HL-60 (cell line): ENCODE measurements around the gene WDR5.

Experiments used
- DNase-seq, 2 experiments: peaks; one replicate each; pipeline ENCODE4 v3.0.0-alpha.2; 2010 to 2020; ENCODE audit warnings: low read depth in 1 of 2, low spot score in 1 of 2
- H3K27ac ChIP-seq: fragments of 250-450 bp; sonication (Bioruptor Pico); replicated peaks from 2 replicates; pipeline ENCODE4 v1.5.1; 2020; ENCODE audit warnings: mild to moderate bottlenecking, moderate library complexity
- H3K27me3 ChIP-seq: fragments of 250-450 bp; sonication (Bioruptor Pico); 2 replicates; pipeline ENCODE4 v1.5.1; 2021; ENCODE audit warnings: mild to moderate bottlenecking, moderate library complexity; ENCODE audit not compliant: insufficient read depth, poor library complexity, severe bottlenecking
- H3K4me3 ChIP-seq: replicated peaks from 2 replicates; pipeline ENCODE4 v1.5.1; 2011; ENCODE audit warnings: mild to moderate bottlenecking, control low read depth, low read length; ENCODE audit not compliant: insufficient read depth
- CTCF ChIP-seq: IDR thresholded peaks from one replicate; pipeline ENCODE4 v1.5.1; 2011; ENCODE audit warnings: low read length, control low read depth, inconsistent platforms; ENCODE audit not compliant: insufficient read depth
- GABPA ChIP-seq: IDR thresholded peaks from 2 replicates; pipeline ENCODE4 v1.6.1; 2012; ENCODE audit warnings: low read depth
- POLR2AphosphoS5 ChIP-seq: IDR thresholded peaks from 2 replicates; pipeline ENCODE4 v1.6.1; 2012; ENCODE audit warnings: low read depth
- REST ChIP-seq: IDR thresholded peaks from 2 replicates; pipeline ENCODE4 v1.6.1; 2012; ENCODE audit warnings: low read depth; ENCODE audit not compliant: insufficient replicate concordance
- SPI1 ChIP-seq: IDR thresholded peaks from 2 replicates; pipeline ENCODE4 v1.6.1; 2012; ENCODE audit warnings: low read depth, mild to moderate bottlenecking, borderline replicate concordance

WDR5 gene

GRCh38 chr9:134203224-134203623, 67.3 kb downstream of the WDR5 start:
- DNase-seq, result no peak
- no peak for TF ChIP-seq CTCF
- no peak for TF ChIP-seq SPI1
- no peak for TF ChIP-seq POLR2AphosphoS5
- no peak for TF ChIP-seq REST
- no peak for TF ChIP-seq GABPA
- H3K27ac ChIP-seq, result no peak overlapping the region
- H3K27me3 ChIP-seq, result no peaks in the 10 kb centered on the region
- H3K4me3 ChIP-seq, result no peak overlapping the region

- DNase-seq, result no peak
- Histone ChIP-seq H3K4me3 (no peak overlapping the region), H3K27ac (no peak overlapping the region), H3K27me3 (no peaks in the 10 kb centered on the region)
- TF ChIP-seq GABPA, result no peak
- no peak for TF ChIP-seq REST
Observed at GRCh38 chr9:134204041-134204440, 68.2 kb downstream of the WDR5 start.

GRCh38 chr9:134204991-134205578, 69.2 kb downstream of the WDR5 start:
- Histone ChIP-seq H3K4me3 (no peak overlapping the region), H3K27me3 (no peaks in the 10 kb centered on the region), H3K27ac (no peak overlapping the region)
- DNase-seq, result no peak
- TF ChIP-seq POLR2AphosphoS5, result no peak
- no peak for TF ChIP-seq SPI1
- TF ChIP-seq REST, result no peak
- TF ChIP-seq CTCF, result no peak
- TF ChIP-seq GABPA, result no peak
